ENCODE measurements around the gene TRIM3.

TRIM3 gene

DNA sequence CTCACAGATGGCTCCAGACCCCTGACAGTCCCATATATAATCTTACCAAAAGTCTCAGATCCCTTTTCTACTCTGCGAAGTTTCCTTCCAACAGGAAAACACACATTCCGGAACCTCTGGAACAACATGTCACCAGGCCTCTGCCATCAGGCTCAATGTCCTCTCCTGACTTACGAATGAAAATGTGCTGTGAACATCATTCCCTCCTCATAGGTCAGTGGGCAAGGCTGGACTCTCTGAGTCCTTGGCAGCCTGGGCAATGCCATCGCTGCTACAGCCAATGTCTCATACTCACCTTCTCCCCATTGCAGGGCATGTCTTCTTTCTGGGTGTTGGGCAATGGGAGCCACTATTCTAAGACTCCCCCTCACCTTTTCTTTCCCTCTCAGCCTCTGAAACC is 31.3 kb downstream of the TRIM3 start:
- no peaks in the 10 kb centered on the region for H3K9me2 ChIP-seq (replicated peaks; ENCODE audit: control insufficient read depth, low read length)
- H3K27me3 ChIP-seq (ENCODE audit: control insufficient read depth, low read length), result no peaks in the 10 kb centered on the region
- TF ChIP-seq EZH2phosphoT487 (IDR thresholded peaks at IDR 0.05; ENCODE audit: borderline replicate concordance, low read length), result no peak
- TF ChIP-seq, protein P1, sequence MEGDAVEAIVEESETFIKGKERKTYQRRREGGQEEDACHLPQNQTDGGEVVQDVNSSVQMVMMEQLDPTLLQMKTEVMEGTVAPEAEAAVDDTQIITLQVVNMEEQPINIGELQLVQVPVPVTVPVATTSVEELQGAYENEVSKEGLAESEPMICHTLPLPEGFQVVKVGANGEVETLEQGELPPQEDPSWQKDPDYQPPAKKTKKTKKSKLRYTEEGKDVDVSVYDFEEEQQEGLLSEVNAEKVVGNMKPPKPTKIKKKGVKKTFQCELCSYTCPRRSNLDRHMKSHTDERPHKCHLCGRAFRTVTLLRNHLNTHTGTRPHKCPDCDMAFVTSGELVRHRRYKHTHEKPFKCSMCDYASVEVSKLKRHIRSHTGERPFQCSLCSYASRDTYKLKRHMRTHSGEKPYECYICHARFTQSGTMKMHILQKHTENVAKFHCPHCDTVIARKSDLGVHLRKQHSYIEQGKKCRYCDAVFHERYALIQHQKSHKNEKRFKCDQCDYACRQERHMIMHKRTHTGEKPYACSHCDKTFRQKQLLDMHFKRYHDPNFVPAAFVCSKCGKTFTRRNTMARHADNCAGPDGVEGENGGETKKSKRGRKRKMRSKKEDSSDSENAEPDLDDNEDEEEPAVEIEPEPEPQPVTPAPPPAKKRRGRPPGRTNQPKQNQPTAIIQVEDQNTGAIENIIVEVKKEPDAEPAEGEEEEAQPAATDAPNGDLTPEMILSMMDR (IDR thresholded peaks at IDR 0.05; ENCODE audit: low read depth, low read length, poor library complexity, severe bottlenecking), result no peak
- H3K4me3 ChIP-seq (ENCODE audit: low read length), result no peak overlapping the region
- H3K4me1 ChIP-seq (ENCODE audit: control insufficient read depth, low read length), result peaks cover 15% of the 10 kb centered on the region
- H3K27ac ChIP-seq (ENCODE audit: low read depth, low read length), result no peak overlapping the region
- H3K4me2 ChIP-seq (ENCODE audit: low read length), result no peak overlapping the region
- H3K9me3 ChIP-seq (ENCODE audit: control insufficient read depth, insufficient read depth, low read length), result no peaks in the 10 kb centered on the region
- H3F3A ChIP-seq (ENCODE audit: control insufficient read depth, insufficient read depth), result no peaks in the 10 kb centered on the region
- H4K20me1 ChIP-seq (ENCODE audit: control insufficient read depth, insufficient read depth, low read depth, low read length), result no peaks in the 10 kb centered on the region
- H3K79me2 ChIP-seq (ENCODE audit: control insufficient read depth, low read length), result no peaks in the 10 kb centered on the region
- H3K36me3 ChIP-seq (ENCODE audit: control insufficient read depth, low read length), result no peaks in the 10 kb centered on the region

DNA sequence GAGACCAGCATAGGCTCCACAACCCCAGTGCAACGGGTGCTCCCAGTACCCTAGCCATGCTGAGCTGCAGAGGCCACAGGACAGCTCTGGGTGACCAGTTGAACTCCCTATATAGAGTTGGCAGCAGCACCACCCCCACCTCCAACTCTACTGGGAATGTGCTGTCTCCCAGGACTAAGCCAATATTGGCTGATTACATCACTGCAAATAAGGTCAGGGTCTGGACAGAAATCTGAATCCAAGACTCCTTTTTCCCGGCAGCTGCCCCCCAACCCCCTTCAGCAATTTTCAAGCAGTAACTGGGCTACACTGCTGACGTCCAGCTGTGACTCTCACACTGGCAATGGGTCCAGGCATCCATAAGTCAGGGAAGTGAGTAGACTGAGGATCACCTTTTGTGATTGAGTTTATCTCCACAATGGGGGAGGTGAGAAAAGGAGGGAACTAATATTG is 32.8 kb downstream of the TRIM3 start, which contains the start of gene HPX:
Gene HPX (minus strand): TSS at position 82 of the 453 bp plus-strand sequence. CDS start 24 bp downstream, at position 58.
- Histone ChIP-seq H3F3A (ENCODE audit: control insufficient read depth, insufficient read depth) (no peaks in the 10 kb centered on the region), H3K79me2 (ENCODE audit: control insufficient read depth, low read length) (no peaks in the 10 kb centered on the region), H3K4me1 (ENCODE audit: control insufficient read depth, low read length) (peaks cover 20% of the 10 kb centered on the region), H3K27me3 (ENCODE audit: control insufficient read depth, low read length) (no peaks in the 10 kb centered on the region), H3K36me3 (ENCODE audit: control insufficient read depth, low read length) (no peaks in the 10 kb centered on the region), H3K27ac (ENCODE audit: low read depth, low read length) (no peak within 1 kb of the TSS), H3K9me3 (ENCODE audit: control insufficient read depth, insufficient read depth, low read length) (no peaks in the 10 kb centered on the region), H3K4me3 (ENCODE audit: low read length) (no peak within 1 kb of the TSS), H4K20me1 (ENCODE audit: control insufficient read depth, insufficient read depth, low read depth, low read length) (no peaks in the 10 kb centered on the region), H3K9me2 (replicated peaks; ENCODE audit: control insufficient read depth, low read length) (no peaks in the 10 kb centered on the region), H3K4me2 (ENCODE audit: low read length) (no peak within 1 kb of the TSS)
- TF ChIP-seq, protein P1 (IDR thresholded peaks at IDR 0.05; ENCODE audit: low read depth, low read length, poor library complexity, severe bottlenecking), result no peak
- no peak for TF ChIP-seq EZH2phosphoT487 (IDR thresholded peaks at IDR 0.05; ENCODE audit: borderline replicate concordance, low read length)

DNA sequence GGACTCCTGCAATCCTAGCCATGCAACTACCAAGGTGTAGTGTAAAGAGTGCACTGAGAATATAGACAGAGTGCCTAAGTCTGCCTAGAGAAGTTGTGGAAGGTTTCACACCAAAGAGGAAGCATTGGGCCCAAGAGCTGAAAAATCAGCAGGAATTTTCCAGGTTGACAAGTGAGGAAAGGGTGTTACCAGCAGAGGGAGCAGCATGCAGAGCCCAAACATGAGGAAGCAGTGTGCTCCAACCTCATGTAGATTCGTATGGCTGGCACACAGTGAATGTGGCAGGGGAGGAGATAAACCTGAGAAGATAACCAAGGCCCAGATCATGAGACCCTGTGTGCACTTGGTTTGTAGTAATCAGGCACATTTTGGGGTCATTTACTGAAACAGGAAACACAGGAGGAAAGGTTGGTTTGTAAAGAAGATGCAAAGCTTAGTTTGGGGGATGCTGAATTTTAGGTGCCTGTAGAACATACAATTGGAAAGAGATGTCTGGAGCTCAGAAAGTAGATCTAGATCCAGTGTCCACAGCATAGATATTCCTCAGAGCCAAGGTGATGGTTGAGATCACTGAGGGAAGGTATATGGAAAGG is 34.7 kb downstream of the TRIM3 start:
- Histone ChIP-seq H3K79me2 (ENCODE audit: control insufficient read depth, low read length) (no peaks in the 10 kb centered on the region), H3K9me3 (ENCODE audit: control insufficient read depth, insufficient read depth, low read length) (no peaks in the 10 kb centered on the region), H3K36me3 (ENCODE audit: control insufficient read depth, low read length) (no peaks in the 10 kb centered on the region), H3K4me2 (ENCODE audit: low read length) (no peak overlapping the region), H3K9me2 (replicated peaks; ENCODE audit: control insufficient read depth, low read length) (no peaks in the 10 kb centered on the region), H3K27ac (ENCODE audit: low read depth, low read length) (no peak overlapping the region), H4K20me1 (ENCODE audit: control insufficient read depth, insufficient read depth, low read depth, low read length) (no peaks in the 10 kb centered on the region), H3K27me3 (ENCODE audit: control insufficient read depth, low read length) (no peaks in the 10 kb centered on the region), H3K4me3 (ENCODE audit: low read length) (no peak overlapping the region), H3F3A (ENCODE audit: control insufficient read depth, insufficient read depth) (no peaks in the 10 kb centered on the region), H3K4me1 (ENCODE audit: control insufficient read depth, low read length) (peaks cover 33% of the 10 kb centered on the region)
- TF ChIP-seq, protein P1 (IDR thresholded peaks at IDR 0.05; ENCODE audit: low read depth, low read length, poor library complexity, severe bottlenecking), result peak; percentile 70
- no peak for TF ChIP-seq EZH2phosphoT487 (IDR thresholded peaks at IDR 0.05; ENCODE audit: borderline replicate concordance, low read length)
